Measurements from ENCODE around the gene MGAT5B.
"Not testable (repeated sequence)": the region's sequence is repeated elsewhere in the genome, so short reads cannot be mapped to it uniquely, and the experiment has no call there.

MGAT5B gene

GRCh38 chr17:76868176-76868668 lies at the start of gene MGAT5B:
TSS of gene MGAT5B (plus strand) at chr17:76868404. CDS start at chr17:76869030, 626 bp downstream.
- peak; percentile 94 for DNase-seq (ENCODE audit: low read depth, low spot score)

- peak; percentile 61 for DNase-seq (ENCODE audit: low read depth, low spot score)
Observed at GRCh38 chr17:76820039-76820438, 48.2 kb upstream of the MGAT5B start.

GRCh38 chr17:76820561-76820960 lies 47.6 kb upstream of the MGAT5B start:
- DNase-seq (ENCODE audit: low read depth, low spot score) = no peak

- DNase-seq (ENCODE audit: low read depth, low spot score) = no peak
Observed at GRCh38 chr17:76822184-76822778, 45.9 kb upstream of the MGAT5B start.

GRCh38 chr17:76824093-76824492 lies 44.1 kb upstream of the MGAT5B start:
- DNase-seq (ENCODE audit: low read depth, low spot score) = no peak

- peak; percentile 46 for DNase-seq (ENCODE audit: low read depth, low spot score)
Observed at GRCh38 chr17:76826330-76827068, 41.7 kb upstream of the MGAT5B start.

- no peak for DNase-seq (ENCODE audit: low read depth, low spot score)
Observed at GRCh38 chr17:76827736-76828135, 40.5 kb upstream of the MGAT5B start.

GRCh38 chr17:76830987-76831715 lies 37.1 kb upstream of the MGAT5B start:
- no peak for DNase-seq (ENCODE audit: low read depth, low spot score)

- DNase-seq (ENCODE audit: low read depth, low spot score) = no peak
Observed at GRCh38 chr17:76833034-76833644, 35.1 kb upstream of the MGAT5B start.

- DNase-seq (ENCODE audit: low read depth, low spot score) = no peak
Observed at GRCh38 chr17:76833747-76834146, 34.5 kb upstream of the MGAT5B start.

- no peak for DNase-seq (ENCODE audit: low read depth, low spot score)
Observed at GRCh38 chr17:76834870-76835269, 33.3 kb upstream of the MGAT5B start.

GRCh38 chr17:76840443-76840767 lies 27.8 kb upstream of the MGAT5B start:
- DNase-seq (ENCODE audit: low read depth, low spot score) = no peak

GRCh38 chr17:76840884-76841775 lies 27.1 kb upstream of the MGAT5B start:
- no peak for DNase-seq (ENCODE audit: low read depth, low spot score)

- peak; percentile 44 for DNase-seq (ENCODE audit: low read depth, low spot score)
Observed at GRCh38 chr17:76841776-76842405, 26.3 kb upstream of the MGAT5B start.

- DNase-seq (ENCODE audit: low read depth, low spot score) = not testable (repeated sequence)
Observed at GRCh38 chr17:76843068-76843467, 25.1 kb upstream of the MGAT5B start.

- DNase-seq (ENCODE audit: low read depth, low spot score) = no peak
Observed at GRCh38 chr17:76843703-76844484, 24.3 kb upstream of the MGAT5B start.

GRCh38 chr17:76844485-76844829 lies 23.7 kb upstream of the MGAT5B start:
- DNase-seq (ENCODE audit: low read depth, low spot score) = no peak

GRCh38 chr17:76844846-76845245 lies 23.4 kb upstream of the MGAT5B start:
- DNase-seq (ENCODE audit: low read depth, low spot score) = no peak

GRCh38 chr17:76845541-76846017 lies 22.6 kb upstream of the MGAT5B start:
- no peak for DNase-seq (ENCODE audit: low read depth, low spot score)

GRCh38 chr17:76847031-76847430 lies 21.2 kb upstream of the MGAT5B start:
- no peak for DNase-seq (ENCODE audit: low read depth, low spot score)
